Mesenchymal stem cell (in vitro differentiated cells and primary cell): ENCODE measurements around the gene INPP5A.
A peak's percentile ranks its signal among the peaks of the same experiment; 100 is the strongest.

Source experiments
- DNase-seq: peaks from one replicate; pipeline ENCODE4 v3.0.0-alpha.2; 2013
- H2AFZ ChIP-seq: one replicate; pipeline ENCODE4 v1.6.1; 2013; ENCODE audit warnings: low read depth, mild to moderate bottlenecking, control low read depth, inconsistent platforms, low read length, moderate library complexity
- H2AK5ac ChIP-seq: 2 replicates; pipeline ENCODE4 v1.6.1; 2013; ENCODE audit warnings: low read length, moderate library complexity, mild to moderate bottlenecking, inconsistent platforms; ENCODE audit not compliant: severe bottlenecking
- H2BK120ac ChIP-seq: one replicate; pipeline ENCODE4 v1.6.1; 2013; ENCODE audit warnings: low read depth, mild to moderate bottlenecking, inconsistent platforms, low read length, moderate library complexity
- H2BK12ac ChIP-seq, 2 experiments: one replicate each; pipeline ENCODE4 v1.6.1; 2013; ENCODE audit warnings: inconsistent platforms in 2 of 2, low read length in 2 of 2, mild to moderate bottlenecking in 2 of 2, moderate library complexity in 2 of 2, control low read depth in 1 of 2
- H2BK15ac ChIP-seq: one replicate; pipeline ENCODE4 v1.6.1; 2013; ENCODE audit warnings: mild to moderate bottlenecking, low read depth, inconsistent platforms; ENCODE audit not compliant: poor library complexity, severe bottlenecking
- H2BK5ac ChIP-seq: 2 replicates; pipeline ENCODE4 v1.6.1; 2013; ENCODE audit warnings: low read depth, mild to moderate bottlenecking, low read length, control low read depth, inconsistent platforms; ENCODE audit not compliant: poor library complexity, severe bottlenecking
- H3K14ac ChIP-seq, 2 experiments: one replicate each; pipeline ENCODE4 v1.6.1; 2013; ENCODE audit warnings: inconsistent platforms in 2 of 2, low read length in 2 of 2, control low read depth in 1 of 2, mild to moderate bottlenecking in 1 of 2, moderate library complexity in 1 of 2
- H3K18ac ChIP-seq, 2 experiments: one replicate each; pipeline ENCODE4 v1.6.1; 2013; ENCODE audit warnings: inconsistent platforms in 2 of 2, low read length in 2 of 2, control low read depth in 1 of 2, low read depth in 1 of 2, mild to moderate bottlenecking in 1 of 2
- H3K23ac ChIP-seq, 2 experiments: one replicate each; pipeline ENCODE4 v1.6.1; 2013; ENCODE audit warnings: inconsistent platforms in 2 of 2, low read length in 2 of 2, mild to moderate bottlenecking in 2 of 2, moderate library complexity in 2 of 2, control low read depth in 1 of 2
- H3K27ac ChIP-seq: 2 replicates; pipeline ENCODE4 v1.5.1; 2013; ENCODE audit warnings: mild to moderate bottlenecking, moderate library complexity, low read length, control low read depth, inconsistent platforms; ENCODE audit not compliant: poor library complexity, severe bottlenecking
- H3K27me3 ChIP-seq, 2 experiments: 2 replicates each; pipeline versions ENCODE4 v1.6.1 to v1.7.0; 2013; ENCODE audit warnings: low read length in 2 of 2, mild to moderate bottlenecking in 2 of 2, moderate library complexity in 2 of 2, control low read depth in 1 of 2, inconsistent platforms in 1 of 2; ENCODE audit not compliant: control insufficient read depth in 1 of 2, insufficient read depth in 1 of 2
- H3K36me3 ChIP-seq, 2 experiments: 2 replicates each; pipeline versions ENCODE4 v1.6.1 to v1.7.0; 2013; ENCODE audit warnings: low read length in 2 of 2, control low read depth in 1 of 2, inconsistent platforms in 1 of 2, low read depth in 1 of 2, mild to moderate bottlenecking in 1 of 2; ENCODE audit not compliant: insufficient read depth in 2 of 2, control insufficient read depth in 1 of 2
- H3K4ac ChIP-seq, 2 experiments: one replicate each; pipeline ENCODE4 v1.6.1; 2013; ENCODE audit warnings: inconsistent platforms in 2 of 2, low read length in 2 of 2, mild to moderate bottlenecking in 2 of 2, moderate library complexity in 2 of 2, control low read depth in 1 of 2, low read depth in 1 of 2
- H3K4me1 ChIP-seq: 2 replicates; pipeline ENCODE4 v1.6.1; 2013; ENCODE audit warnings: low read depth, low read length, control low read depth; ENCODE audit not compliant: control insufficient read depth, insufficient read depth
- H3K4me2 ChIP-seq: 2 replicates; pipeline ENCODE4 v1.6.1; 2013; ENCODE audit warnings: low read length, mild to moderate bottlenecking, inconsistent platforms; ENCODE audit not compliant: poor library complexity, severe bottlenecking
- H3K4me3 ChIP-seq, 2 experiments: 2 replicates each; pipeline versions ENCODE4 v1.5.1 to v1.7.0; 2013; ENCODE audit warnings: low read length in 2 of 2, mild to moderate bottlenecking in 2 of 2, control low read depth in 1 of 2, low read depth in 1 of 2; ENCODE audit not compliant: insufficient read depth in 1 of 2
- H3K79me1 ChIP-seq: replicated peaks from 2 replicates; pipeline ENCODE4 v1.6.1; 2013; ENCODE audit warnings: mild to moderate bottlenecking, control low read depth, low read length, inconsistent platforms; ENCODE audit not compliant: poor library complexity, severe bottlenecking
- H3K9ac ChIP-seq: 2 replicates; pipeline ENCODE4 v1.7.0; 2013; ENCODE audit warnings: mild to moderate bottlenecking, low read length, moderate library complexity
- H3K9me3 ChIP-seq: 2 replicates; pipeline ENCODE4 v1.7.0; 2013; ENCODE audit warnings: mild to moderate bottlenecking, low read length; ENCODE audit not compliant: control insufficient read depth
- H4K8ac ChIP-seq: one replicate; pipeline ENCODE4 v1.6.1; 2013; ENCODE audit warnings: inconsistent platforms, mild to moderate bottlenecking, low read length, moderate library complexity
- H4K91ac ChIP-seq: one replicate; pipeline ENCODE4 v1.6.1; 2013; ENCODE audit warnings: mild to moderate bottlenecking, low read length, inconsistent platforms
- WGBS: methylation state at CpG from one replicate; pipeline ENCODE4 v1.1.7; 2013; ENCODE audit warnings: mixed read lengths; 5-methylcytosine and 5-hydroxymethylcytosine counted together

Gene INPP5A

DNA sequence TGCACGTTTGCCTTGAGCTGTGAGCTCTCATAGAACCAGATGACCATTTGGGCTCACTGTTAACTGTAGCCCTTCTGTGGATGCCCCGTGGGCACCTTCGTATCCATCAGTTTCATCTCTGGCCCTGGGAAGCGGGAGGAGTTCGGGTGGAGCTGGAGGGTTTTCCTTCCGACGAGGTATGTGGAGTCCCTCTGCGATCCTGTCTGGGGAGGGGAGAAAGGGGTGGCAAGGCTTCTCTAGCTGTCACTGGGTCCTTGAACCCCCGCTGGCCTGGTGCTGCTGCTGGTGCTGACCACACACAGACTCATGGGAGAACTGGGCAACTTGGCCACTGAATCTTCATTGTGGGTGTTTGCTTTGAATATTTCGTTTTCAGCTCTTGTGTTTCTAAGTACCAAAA lies 32.7 kb downstream of the INPP5A start:
- H2BK15ac ChIP-seq = peak overlapping the region; percentile 90
- H2BK120ac ChIP-seq = no peak overlapping the region
- H3K27ac ChIP-seq = no peak overlapping the region
- H3K9ac ChIP-seq = no peak overlapping the region
- H3K36me3 ChIP-seq = peaks cover 0 to 5% of the 10 kb centered on the region in 2 experiments
- H3K9me3 ChIP-seq = no peaks in the 10 kb centered on the region
- H3K14ac ChIP-seq = no peak overlapping the region
- no peak overlapping the region for H3K23ac ChIP-seq
- H3K18ac ChIP-seq = no peak overlapping the region
- 93% methylated on average over 9 of the region's 10 CpGs for WGBS
- H4K91ac ChIP-seq = no peak overlapping the region
- H3K4me3 ChIP-seq = no peak overlapping the region
- H3K27me3 ChIP-seq = no peaks in the 10 kb centered on the region
- no peak overlapping the region for H3K4ac ChIP-seq
- no peak overlapping the region for H3K4me2 ChIP-seq
- H2AFZ ChIP-seq = no peak overlapping the region
- peak overlapping the region; percentile 26 for H2AK5ac ChIP-seq
- H2BK5ac ChIP-seq = no peak overlapping the region
- H2BK12ac ChIP-seq = no peak overlapping the region
- DNase-seq = no peak
- no peak overlapping the region for H4K8ac ChIP-seq
- peaks cover 35% of the 10 kb centered on the region for H3K4me1 ChIP-seq
- peaks cover 25% of the 10 kb centered on the region for H3K79me1 ChIP-seq

DNA sequence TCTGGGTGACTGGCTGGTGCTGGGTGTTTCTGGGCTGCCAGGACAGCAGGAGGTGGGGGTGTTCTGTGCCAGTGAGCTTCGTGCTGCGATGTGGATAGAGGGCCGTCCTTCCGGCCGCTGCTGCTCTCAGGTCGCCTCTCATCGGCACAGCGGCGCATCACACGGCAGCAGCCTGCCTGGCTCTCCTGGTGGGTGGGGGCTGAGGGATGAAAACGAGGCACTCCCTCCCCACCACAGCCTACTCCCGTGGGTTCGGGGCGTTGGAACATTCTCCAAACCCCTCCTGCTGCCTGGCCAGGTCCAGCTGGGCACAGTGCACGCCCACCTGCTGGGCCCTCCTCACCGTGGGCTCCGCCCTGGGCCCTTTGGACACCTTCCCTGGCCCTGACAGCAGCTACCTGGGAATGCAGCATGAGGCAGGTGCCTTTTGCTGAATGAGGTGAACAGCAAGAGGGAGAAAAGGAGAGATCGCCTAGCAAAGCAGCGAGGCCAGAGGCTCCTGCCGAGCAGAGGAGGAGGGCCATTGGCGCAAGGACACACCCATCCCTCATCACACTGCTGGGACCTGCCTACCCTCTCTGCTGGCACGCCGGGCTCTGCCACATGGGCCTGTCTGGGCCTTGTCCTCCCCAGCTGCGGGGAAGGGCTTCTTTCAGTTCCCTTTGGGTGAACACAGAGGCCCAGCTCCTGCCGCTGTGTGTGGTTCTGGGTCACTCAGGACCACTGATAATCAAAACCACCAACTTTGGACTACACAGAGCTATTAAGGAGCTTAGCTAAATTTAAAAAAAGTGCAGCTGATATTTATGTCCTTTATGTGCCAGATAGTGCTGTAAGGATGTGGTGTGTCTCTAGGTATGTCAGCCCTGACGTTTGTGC lies 33.4 kb downstream of the INPP5A start:
- Histone ChIP-seq H2BK15ac (no peak overlapping the region), H3K4me2 (no peak overlapping the region), H4K8ac (no peak overlapping the region), H2BK12ac (peak overlapping the region in 1 of 2 experiments; percentile 46), H3K4me1 (peaks cover 41% of the 10 kb centered on the region), H3K23ac (no peak overlapping the region), H2BK120ac (no peak overlapping the region), H2AK5ac (peak overlapping the region; percentile 75), H3K4me3 (no peak overlapping the region), H3K79me1 (peaks cover 20% of the 10 kb centered on the region), H3K4ac (peak overlapping the region in 1 of 2 experiments; percentile 53), H4K91ac (peak overlapping the region; percentile 64), H3K9me3 (no peaks in the 10 kb centered on the region), H2AFZ (no peak overlapping the region), H3K18ac (peak overlapping the region; percentile 3 to 6), H3K9ac (no peak overlapping the region), H3K36me3 (peaks cover 0 to 5% of the 10 kb centered on the region in 2 experiments), H3K27me3 (no peaks in the 10 kb centered on the region), H2BK5ac (no peak overlapping the region), H3K14ac (peak overlapping the region in 1 of 2 experiments; percentile 41), H3K27ac (no peak overlapping the region)
- 86% methylated on average over 25 of the region's 26 CpGs for WGBS
- DNase-seq = no peak

DNA sequence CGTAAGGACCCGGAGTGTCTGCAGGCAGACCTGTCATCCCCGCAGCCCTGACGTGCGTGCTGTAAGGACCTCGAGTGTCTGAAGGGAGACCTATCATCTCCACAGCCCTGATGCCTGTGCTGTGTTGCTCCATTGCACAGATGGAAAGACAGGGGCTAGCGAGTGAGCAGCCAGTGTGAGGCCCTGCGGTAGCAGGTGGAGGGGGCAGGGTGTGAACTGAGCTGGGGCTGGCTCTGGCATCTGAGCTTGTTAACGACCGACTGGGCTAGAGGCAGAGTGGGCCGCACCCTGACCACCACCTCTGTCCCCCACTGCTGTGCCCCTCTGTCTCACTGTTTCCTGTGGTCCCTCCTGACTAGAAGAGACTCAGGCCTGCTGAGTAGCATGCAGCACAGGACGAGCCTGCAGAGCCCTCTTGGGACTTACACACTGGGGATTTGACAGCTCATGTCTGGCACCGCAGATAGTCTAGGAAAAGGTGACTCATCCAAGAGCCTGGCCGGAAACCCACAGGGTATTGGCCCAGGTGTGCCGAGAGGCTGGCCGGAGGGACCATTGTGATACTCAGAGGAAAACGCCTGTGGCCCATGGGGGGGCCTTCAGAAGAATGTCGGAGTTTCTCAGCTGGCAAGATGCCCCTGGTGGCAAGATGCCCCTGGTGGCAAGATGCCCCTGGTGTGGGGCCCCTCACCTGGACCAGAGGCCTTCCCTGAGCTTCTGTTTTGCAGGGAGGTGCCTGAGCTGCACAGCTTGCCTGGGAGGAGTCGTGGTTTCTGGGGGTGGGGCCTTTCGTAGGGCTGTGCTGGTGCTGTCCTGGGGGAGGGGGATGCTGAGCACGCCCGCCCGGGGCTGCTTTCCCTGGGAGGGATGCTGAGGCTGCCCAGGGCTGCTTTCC lies 34.3 kb downstream of the INPP5A start:
- no peaks in the 10 kb centered on the region for H3K27me3 ChIP-seq
- WGBS = 36% methylated on average over 22 of the region's 23 CpGs
- peak overlapping the region; percentile 46 for H3K4me2 ChIP-seq
- H3K4me3 ChIP-seq = no peak overlapping the region
- H2BK120ac ChIP-seq = no peak overlapping the region
- peak overlapping the region; percentile 46 for H2BK5ac ChIP-seq
- H3K27ac ChIP-seq = peak overlapping the region; percentile 70
- H3K9ac ChIP-seq = no peak overlapping the region
- H2BK15ac ChIP-seq = peak overlapping the region; percentile 13
- peak overlapping the region in 1 of 2 experiments; percentile 76 for H2BK12ac ChIP-seq
- H4K8ac ChIP-seq = peak overlapping the region; percentile 93
- H3K36me3 ChIP-seq = peaks cover 0 to 7% of the 10 kb centered on the region in 2 experiments
- H3K18ac ChIP-seq = peak overlapping the region in 1 of 2 experiments; percentile 34
- H2AFZ ChIP-seq = no peak overlapping the region
- no peak overlapping the region for H3K4ac ChIP-seq
- H3K79me1 ChIP-seq = peaks cover 22% of the 10 kb centered on the region
- H4K91ac ChIP-seq = peak overlapping the region; percentile 19
- H3K14ac ChIP-seq = peak overlapping the region in 1 of 2 experiments; percentile 19
- peak overlapping the region; percentile 27 for H2AK5ac ChIP-seq
- H3K9me3 ChIP-seq = no peaks in the 10 kb centered on the region
- H3K4me1 ChIP-seq = peaks cover 48% of the 10 kb centered on the region
- DNase-seq = peak; percentile 87
- peak overlapping the region in 1 of 2 experiments; percentile 42 for H3K23ac ChIP-seq
